GM19035 (cell line): ENCODE data around the gene VPS13D.
A peak's percentile ranks its signal among the peaks of the same experiment; 100 is the strongest.

Source experiments
- ATAC-seq: cut with Tn5 transposase; IDR thresholded peaks from one replicate; pipeline ENCODE4 v1.9.1; 2021; ENCODE audit not compliant: unreplicated experiment

Gene VPS13D

GRCh38 chr1:12417389-12417788, 187.6 kb downstream of the VPS13D start:
- no peak for ATAC-seq

GRCh38 chr1:12420171-12420570, 190.3 kb downstream of the VPS13D start:
- no peak for ATAC-seq

- ATAC-seq, result no peak
These were observed 192.7 kb downstream of the VPS13D start for GRCh38 chr1:12422488-12422887.

- ATAC-seq, result no peak
These were observed 194.3 kb downstream of the VPS13D start for GRCh38 chr1:12424087-12424529.

- ATAC-seq, result no peak
These were observed 195.0 kb downstream of the VPS13D start for GRCh38 chr1:12424793-12425192.

GRCh38 chr1:12426030-12426429, 196.2 kb downstream of the VPS13D start:
- ATAC-seq, result no peak

- no peak for ATAC-seq
These were observed 198.5 kb downstream of the VPS13D start for GRCh38 chr1:12428334-12428733.

GRCh38 chr1:12430525-12430924, 200.7 kb downstream of the VPS13D start:
- ATAC-seq, result no peak

GRCh38 chr1:12432897-12433296, 203.1 kb downstream of the VPS13D start:
- ATAC-seq, result no peak

GRCh38 chr1:12433323-12434053, 203.7 kb downstream of the VPS13D start:
- ATAC-seq, result no peak

- no peak for ATAC-seq
These were observed 204.3 kb downstream of the VPS13D start for GRCh38 chr1:12434174-12434573.

GRCh38 chr1:12434686-12435085, 204.9 kb downstream of the VPS13D start:
- ATAC-seq, result no peak

- peak; percentile 64 for ATAC-seq
These were observed 206.0 kb downstream of the VPS13D start for GRCh38 chr1:12435639-12436344.

- no peak for ATAC-seq
These were observed 206.5 kb downstream of the VPS13D start for GRCh38 chr1:12436345-12436658.

- no peak for ATAC-seq
These were observed 207.2 kb downstream of the VPS13D start for GRCh38 chr1:12436817-12437599.

GRCh38 chr1:12437629-12438028, 207.8 kb downstream of the VPS13D start:
- ATAC-seq, result no peak

- no peak for ATAC-seq
These were observed 208.6 kb downstream of the VPS13D start for GRCh38 chr1:12438349-12438924.

- ATAC-seq, result no peak
These were observed 209.2 kb downstream of the VPS13D start for GRCh38 chr1:12439073-12439472.

- ATAC-seq, result no peak
These were observed 211.7 kb downstream of the VPS13D start for GRCh38 chr1:12441414-12442105.

GRCh38 chr1:12442217-12442616, 212.4 kb downstream of the VPS13D start:
- no peak for ATAC-seq

GRCh38 chr1:12443151-12443550, 213.3 kb downstream of the VPS13D start:
- no peak for ATAC-seq
